G401.6 (cell line): ENCODE measurements around the gene STX16.

Experiments used
- FAIRE-seq: peaks from 2 replicates; lab custom pipeline; 2012; peaks lifted over from hg19 to GRCh38; lab: Jason Lieb, UNC

The STX16 gene

DNA sequence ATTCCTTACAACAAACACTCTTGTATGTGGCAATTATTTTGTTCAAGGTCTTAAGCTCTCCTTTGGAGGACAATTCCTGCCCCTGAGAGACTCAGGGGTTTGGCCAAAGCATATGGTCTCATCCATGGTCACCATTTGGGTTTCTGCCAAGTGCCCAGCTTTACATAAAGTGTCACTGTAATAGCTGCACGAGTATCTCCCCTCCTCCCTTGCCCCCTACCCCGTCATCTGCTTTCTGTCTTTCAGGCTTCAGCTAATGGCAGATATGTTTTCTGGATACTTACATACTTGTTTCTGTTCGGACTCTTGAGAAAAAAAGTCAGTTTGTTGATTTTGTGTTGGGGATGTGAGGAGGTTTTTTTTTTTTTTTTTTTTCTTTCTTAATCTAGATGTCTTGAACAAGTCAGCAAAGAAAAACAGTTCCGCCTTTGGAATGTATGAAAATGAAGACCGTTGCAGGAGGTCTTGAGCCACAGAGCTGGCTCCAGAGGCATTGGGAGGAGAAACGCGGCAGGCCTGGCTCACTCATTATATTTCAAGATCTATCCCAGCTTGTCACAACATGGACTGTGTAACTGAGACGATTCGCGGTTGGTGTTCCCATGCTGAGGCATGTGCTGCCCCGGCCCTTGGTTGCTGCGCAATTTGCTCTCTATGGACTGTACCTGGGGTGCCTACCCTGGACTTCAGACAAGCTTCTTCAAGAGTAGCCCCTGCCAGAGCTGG is 32.6 kb upstream of the STX16 start:
- no peak for FAIRE-seq

DNA sequence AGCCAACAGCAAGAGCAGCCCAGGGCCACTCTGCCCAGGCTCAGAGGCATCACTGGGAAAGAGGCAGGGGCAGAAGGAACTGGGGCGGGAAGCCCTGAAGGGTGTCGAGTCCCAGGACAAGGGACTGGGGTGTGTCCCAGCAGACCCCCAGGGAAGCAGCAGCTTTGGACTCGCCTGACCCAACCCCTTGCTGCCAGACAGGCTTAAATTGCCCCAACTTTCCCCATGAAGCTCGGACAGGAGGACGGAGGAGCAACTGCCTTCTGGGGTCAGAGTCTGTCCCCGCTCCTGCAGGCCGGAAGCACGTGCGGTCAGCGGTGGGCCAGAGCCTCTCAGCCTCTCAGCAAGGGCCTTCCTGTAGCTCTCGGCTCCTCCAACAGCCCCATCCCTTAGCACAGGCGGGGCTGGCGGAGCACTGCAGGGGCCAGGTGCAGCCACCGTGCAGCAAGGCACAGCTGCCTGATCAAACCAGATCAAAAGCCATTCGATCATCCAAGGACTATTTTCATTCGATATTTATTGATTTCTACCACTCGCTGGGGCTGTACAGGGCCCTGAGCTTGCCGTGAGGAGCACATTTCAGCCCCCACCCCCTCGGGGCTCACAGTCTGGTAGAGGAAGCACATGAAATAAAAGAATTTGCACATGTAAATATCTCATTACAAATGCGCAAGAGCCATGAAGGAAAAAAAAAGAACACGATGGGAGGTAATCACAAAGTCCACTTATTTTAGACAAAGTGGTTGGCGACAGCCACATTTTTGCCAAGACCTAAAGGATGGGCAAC is 31.8 kb upstream of the STX16 start:
- FAIRE-seq, result no peak

DNA sequence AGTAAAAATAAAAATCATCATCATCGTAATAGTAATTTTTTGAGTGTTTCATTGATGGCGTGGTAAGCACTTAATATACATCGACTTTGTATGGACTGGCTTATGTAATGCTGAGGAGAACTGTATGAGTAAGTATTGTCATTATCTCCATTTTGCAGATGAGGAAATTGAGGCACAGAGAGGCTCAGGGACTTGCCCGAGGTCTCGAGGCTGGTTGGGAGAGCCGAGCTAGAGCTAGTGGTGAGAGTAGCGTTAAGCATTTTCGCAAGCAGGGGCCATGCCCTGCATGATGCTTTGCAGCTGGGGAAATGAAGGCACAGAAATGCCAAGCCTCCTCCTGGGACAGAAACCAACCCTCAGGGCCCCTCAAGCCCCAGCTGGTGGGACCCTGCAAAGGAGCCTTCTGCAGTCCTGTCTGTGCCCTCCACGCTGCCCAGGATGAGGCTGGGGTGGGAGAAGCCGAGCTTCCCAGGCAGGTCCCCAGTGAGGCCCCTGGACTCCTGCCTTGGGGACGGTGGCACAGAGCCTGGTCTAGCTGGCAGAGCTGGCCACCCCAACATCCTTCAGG is 31.1 kb upstream of the STX16 start:
- FAIRE-seq, result no peak

GRCh38 chr20:58621906-58622548 is 29.1 kb upstream of the STX16 start:
- no peak for FAIRE-seq

DNA sequence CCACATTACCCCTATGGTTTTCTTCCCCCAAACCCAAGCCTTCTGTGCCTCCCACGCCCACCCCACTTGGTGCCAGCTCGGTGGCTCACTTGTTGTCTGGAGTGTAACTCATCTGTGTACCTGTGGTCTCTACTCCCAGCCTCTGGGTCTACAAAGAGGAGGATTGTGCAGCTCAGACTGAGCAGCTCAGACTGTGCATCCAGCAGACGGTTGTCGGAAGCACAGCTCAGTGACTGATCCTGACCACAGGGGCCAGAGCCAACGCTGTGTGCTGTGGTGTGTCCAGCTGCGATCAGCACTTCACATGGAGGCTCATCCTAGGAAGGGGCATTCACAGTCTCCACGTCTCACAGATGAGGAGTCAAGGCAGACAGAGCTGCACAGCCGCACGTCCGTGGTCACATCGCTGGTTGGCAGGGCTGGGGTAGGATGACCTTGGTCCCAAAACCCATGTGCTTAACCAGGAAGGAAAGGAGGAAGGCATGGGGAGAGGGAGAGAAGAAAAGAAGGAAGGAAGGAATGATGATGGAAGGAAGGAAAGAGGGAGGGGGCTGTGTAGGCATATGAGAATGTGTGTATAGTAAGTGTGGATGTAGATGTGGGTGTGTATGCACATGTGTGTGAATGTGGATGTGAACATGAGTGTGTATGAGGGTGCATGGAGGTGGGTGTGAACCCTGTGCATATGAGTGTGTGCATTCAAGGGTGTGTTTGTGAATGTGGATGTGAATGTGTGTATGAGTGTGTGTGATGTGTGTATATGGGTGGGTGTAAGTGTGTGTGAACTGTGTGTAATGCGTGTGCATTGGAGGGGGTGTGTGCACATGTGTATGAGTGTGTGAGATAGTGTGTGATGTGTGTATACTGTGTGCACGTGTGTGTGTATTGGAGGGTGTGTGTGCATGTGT is 28.2 kb upstream of the STX16 start:
- FAIRE-seq, result no peak

GRCh38 chr20:58623579-58624473 is 27.3 kb upstream of the STX16 start:
- FAIRE-seq, result no peak

DNA sequence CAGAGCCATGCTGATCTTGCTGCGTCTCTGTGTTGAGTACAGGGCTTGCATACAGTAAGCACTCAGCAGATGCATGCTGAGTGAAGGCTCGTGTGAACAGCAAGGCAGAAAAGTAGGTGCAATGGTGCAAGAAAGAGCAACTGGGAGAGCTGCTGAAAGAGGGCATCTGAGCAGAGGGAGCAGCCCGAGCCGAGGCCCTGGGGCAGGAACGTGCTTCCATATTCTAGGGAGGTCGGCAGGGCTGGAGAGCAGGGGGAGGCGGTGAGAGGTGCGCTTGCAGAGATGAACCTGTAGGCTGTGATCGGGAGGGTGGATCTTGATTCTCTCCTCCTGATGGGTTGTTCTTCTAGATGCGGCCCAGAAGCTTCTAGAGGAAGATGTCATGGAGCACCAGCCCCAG is 26.4 kb upstream of the STX16 start:
- no peak for FAIRE-seq

DNA sequence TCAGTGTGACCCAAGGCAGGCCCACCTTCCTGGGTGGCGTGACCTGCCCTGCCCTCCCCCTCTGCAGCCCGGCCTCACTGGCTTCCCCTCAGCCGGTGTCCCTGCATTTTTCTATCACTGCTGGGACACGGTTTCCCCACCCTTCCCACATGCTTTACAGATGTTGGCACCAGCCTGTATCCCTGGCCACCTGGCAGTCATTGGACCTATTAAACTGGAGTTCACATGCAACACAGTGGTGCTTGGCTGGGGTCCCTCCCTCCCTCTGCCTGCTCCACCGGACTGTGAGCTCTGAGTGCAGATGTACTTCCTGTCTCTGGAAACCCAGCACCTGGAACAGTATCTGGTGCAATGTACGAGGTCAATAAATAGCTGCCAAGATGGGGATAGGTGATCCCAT is 25.5 kb upstream of the STX16 start:
- no peak for FAIRE-seq

GRCh38 chr20:58626051-58626450 is 25.0 kb upstream of the STX16 start:
- no peak for FAIRE-seq

DNA sequence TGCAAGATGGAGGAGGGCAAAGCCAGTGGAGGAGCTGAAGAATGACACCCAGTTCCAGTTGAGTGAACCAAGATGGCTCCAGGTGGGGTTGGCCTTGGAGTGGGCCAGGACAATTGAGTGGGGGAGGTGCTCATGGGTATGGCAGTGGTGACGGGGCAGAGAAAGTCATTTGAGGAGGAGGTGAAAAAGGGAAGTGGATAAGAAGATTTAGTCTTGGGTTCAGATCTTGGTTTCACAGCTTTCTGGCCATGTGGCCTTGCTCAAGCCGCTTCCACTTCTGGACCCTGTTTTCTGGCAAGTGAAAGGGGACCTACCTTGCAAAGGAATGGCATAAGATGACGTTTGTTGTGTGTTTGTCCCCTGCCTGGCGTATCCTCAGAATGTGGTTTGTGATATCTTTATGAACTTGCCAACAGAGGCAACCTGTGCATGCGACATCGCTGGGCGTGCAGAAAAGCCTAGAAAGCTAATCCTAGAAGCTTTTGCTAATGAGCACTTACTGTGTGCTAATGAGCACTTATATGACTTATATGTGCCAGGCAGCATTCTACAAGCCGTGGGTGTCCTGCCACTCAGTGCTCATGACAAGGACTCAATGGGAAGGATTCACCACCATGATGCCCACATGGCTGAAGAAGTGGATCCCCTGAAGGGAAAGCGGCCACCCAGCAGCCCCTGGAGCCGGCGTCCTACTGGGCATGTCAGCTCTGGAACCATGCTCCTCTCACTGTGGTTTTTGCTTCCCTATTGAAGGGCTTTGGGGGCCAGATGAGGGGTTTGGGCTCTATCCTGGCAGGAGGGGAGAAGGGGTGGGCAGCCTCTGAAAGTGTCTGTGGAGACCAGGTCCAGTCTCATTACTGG is 23.6 kb upstream of the STX16 start:
- no peak for FAIRE-seq

GRCh38 chr20:58628491-58629214 is 22.4 kb upstream of the STX16 start:
- no peak for FAIRE-seq

DNA sequence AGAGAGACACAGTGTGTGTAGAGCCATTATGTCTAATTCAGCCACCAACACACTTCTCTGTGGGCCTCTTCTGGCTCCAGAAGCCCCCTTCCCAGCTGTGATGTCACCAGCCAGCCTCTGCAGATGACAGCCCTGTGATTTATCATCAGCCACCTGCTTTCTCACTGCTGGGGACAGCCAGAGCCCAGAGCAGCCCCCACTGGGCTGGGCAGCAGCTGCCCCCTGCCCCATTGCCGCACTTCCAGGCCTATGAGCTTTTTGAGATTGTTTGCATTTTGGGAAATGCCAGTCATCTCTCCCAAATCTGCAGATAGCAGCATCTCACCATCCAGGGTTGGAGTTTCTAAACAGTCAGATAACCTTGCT is 21.9 kb upstream of the STX16 start:
- no peak for FAIRE-seq

DNA sequence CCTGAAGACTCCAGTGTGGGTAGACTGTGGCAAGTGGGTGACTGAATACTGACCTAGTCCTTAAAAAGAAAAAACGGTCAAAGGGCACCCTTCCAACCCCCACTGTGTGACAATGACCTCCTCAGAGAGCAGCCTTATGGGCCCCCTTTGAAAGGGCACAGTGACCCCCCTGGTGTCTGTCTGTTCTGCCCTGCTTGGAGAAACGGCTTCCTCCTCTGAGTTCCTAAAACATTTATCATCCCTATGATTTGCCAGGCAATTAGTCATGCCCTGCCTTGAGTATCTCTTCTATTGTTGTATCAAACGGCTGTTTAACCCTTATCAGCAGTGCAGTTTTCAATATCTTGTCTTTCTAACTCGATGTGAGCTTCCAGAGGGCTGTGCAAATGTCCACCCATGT is 21.0 kb upstream of the STX16 start:
- no peak for FAIRE-seq

DNA sequence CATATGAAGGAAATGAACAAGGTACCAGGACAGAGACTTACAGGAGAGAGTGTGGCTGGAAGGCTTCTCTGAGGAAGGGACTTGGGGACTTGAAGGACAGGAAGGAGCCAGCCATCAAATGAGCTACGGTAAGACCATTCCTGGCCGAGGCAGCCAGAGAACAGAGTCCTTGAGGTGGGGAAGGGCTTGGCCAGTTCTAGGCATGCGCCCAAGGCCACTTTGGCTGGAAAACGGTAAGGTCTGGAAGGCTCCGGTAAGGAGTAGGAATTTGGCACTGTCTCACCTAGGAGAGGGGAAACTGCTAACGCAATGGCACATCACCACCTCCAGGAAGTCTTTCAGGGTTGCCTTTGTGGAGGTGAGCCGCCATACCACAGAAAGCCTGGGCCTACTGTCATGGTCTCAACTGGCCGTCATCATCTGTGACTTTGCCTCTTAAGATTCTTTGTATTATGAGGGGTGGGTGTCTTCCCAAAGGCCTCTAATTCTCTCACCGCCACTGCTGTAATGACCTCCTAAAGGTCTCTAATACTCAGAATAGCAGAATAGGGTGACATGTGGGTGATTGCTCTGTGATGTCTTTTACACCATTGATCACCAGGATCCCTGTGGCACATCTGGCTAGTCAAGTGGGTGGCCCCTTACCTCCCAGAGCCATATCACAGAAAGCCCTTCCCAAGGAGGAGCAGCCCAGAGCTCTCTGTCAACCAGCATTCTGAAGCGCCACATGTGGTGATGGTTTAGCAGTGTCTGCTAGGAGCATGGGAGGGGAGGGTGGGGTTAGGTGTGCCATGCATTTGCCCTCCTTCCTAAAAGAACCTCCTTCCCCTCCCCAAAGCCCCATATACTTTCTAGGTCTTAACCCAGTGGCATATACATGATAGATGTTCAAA is 17.7 kb upstream of the STX16 start:
- FAIRE-seq, result no peak

- FAIRE-seq, result no peak
Measured at GRCh38 chr20:58634059-58634458, 17.0 kb upstream of the STX16 start.

- FAIRE-seq, result no peak
Measured at GRCh38 chr20:58634521-58635278, 16.4 kb upstream of the STX16 start.

DNA sequence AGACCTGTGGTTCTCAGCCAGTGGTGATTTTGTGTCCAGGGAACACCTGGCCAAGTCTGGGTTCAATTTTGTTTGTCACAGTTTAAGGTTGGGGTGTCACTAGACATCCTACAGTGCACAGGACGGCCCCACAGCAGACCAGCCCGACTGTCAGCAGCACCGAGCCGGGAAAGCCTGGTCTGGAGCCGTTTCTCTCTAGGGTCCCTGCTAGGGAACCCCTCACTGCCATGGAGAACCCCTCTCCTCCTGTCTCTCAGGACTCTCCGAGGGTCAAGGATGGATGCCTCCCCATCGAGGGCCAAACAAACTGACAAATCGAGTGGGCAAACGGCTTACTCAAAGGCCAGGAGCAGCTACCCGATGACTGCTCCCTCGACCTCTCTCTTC is 15.8 kb upstream of the STX16 start:
- FAIRE-seq, result no peak
